Cardiac ventricle fibroblast (primary cell): ENCODE results near the gene CDIPT. TPM values are rescaled to one million over a fixed set of nuclear protein-coding genes. Genes with fewer than 3 reads are reported as not detected.

Source experiments
- total RNA-seq: library from RNA; depleted of rRNA; stranded (reverse); fragments of >200 nt; gene quantifications from 2 replicates; pipeline ENCODE4 v1.2.3, GENCODE V29; 2015

CDIPT gene
- total RNA-seq: 102 and 110 TPM in 2 replicates

DNA sequence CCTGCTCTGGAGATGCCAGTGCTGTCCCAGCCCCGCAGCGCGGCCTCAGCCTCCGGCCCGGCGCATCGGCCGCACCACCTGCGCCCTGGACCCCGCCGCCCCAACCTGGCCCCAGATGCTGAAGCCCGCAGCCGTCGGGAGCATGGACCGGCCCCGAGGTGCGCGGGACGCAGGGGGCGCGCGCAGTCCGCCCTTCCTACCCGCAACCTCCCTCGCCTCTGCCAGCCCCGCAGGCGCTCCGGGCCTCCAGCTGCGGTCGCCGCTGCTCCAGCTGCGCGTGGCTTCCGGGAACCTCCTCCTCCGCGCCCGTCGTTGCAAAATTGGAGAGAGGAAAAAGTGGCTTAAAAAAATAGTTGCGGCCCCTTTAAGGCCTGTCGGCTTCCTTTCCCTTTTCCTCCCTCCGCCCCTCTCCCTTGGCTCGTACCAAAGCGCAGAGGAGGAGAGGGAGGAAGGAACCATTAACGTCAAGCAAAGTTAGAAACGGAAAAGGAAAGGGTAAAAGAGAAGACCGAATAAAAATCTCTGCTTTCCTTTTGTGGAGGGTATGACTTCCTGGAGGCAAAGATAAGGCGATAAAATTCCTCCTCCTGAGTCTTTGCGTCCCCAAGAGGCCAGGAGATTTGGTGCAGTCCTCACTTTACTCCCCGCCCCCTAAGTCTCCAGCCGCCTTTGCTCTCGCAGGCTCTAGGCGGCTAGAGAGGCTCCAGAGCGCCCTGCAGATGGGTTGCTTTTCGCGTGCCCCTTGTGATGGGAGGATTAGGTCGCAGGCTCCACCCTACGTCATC is at the start of gene CDIPT:
Gene CDIPT, minus strand, starts transcription at position 343 of the 785 bp plus-strand sequence. CDS start 369 bp downstream, outside the sequence.

GRCh38 chr16:29900102-29900887 is 37.3 kb upstream of the CDIPT start, which contains the start of gene ASPHD1:
TSS of gene ASPHD1 (plus strand) at chr16:29900488. CDS start at chr16:29900972, 484 bp downstream.

GRCh38 chr16:29899516-29900101 is 36.6 kb upstream of the CDIPT start, which contains the start of gene SEZ6L2:
TSS of gene SEZ6L2 (minus strand) at chr16:29899550. CDS start at chr16:29899019, 531 bp downstream.

GRCh38 chr16:29820271-29820701 is 42.7 kb downstream of the CDIPT start, which contains the start of gene MVP:
TSS of gene MVP (plus strand) at chr16:29820462. CDS start at chr16:29830550, 10,088 bp downstream.

DNA sequence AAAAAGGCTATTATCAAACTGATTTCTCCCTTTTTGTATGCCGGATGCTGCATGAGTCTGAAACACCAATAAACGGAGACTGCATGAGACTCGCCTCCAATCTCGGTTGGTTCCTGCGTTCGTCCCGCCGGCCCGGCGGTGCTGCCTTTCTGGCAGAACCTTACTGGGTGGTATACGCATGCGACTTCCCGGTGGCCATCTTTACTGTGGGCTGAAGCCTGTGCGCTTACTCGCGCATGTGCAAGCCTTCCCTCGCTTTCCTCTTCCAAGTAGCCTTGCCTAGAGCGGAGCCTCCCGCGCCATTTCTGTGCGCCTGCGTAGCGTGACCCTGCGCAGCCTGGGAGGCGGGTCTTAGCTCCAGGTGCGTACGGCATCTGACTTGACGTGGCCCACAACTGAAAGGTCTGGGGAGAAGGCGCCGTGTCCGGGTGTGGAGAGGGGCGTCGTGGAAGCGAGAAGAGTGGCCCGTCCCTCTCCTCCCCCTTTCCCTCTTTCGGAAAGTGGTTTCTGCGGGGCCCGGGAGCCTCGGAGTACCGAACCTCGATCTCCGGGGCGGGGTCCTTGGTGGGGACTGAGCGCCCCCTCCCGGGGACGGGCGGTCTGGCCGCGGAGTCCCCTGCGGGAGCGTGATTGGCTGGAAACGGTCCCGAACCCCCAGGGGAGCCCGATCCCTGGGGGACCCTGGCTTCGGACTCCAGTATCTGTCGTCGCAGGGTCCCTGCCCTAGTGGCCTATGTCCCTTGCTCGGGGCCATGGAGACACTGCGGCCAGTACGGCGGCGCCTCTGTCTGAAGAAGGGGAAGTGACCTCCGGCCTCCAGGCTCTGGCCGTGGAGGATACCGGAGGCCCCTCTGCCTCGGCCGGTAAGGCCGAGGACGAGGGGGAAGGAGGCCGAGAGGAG is 47.0 kb downstream of the CDIPT start, which contains the start of gene PAGR1:
Gene PAGR1, plus strand, starts transcription at position 360 of the 901 bp plus-strand sequence. Its CDS starts 374 bp downstream, at position 734.

GRCh38 chr16:29811896-29812665 is 50.9 kb downstream of the CDIPT start, which contains the start of gene PRRT2:
TSS of gene PRRT2 (plus strand) at chr16:29812193. CDS start at chr16:29813055, 862 bp downstream.

Other genes starting within 250 kb of the CDIPT start
- gene SPN, start 200.0 kb downstream of the CDIPT start, total RNA-seq: not detected in 2 replicates
- gene QPRT, start 184.0 kb downstream of the CDIPT start, total RNA-seq: 4.1 and 6.0 TPM in 2 replicates
- gene C16orf54, start 117.2 kb downstream of the CDIPT start, total RNA-seq: not detected in 2 replicates
- gene ZG16, start 85.0 kb downstream of the CDIPT start, total RNA-seq: not detected in 2 replicates
- gene KIF22, start 72.5 kb downstream of the CDIPT start, total RNA-seq: 13.0 and 13.5 TPM in 2 replicates
- gene MAZ, start 56.7 kb downstream of the CDIPT start, total RNA-seq: 95.2 and 108 TPM in 2 replicates
- 0.78 and 1.2 TPM in 2 replicates for gene PRRT2, start 51.0 kb downstream of the CDIPT start, total RNA-seq
- gene PAGR1, start 47.1 kb downstream of the CDIPT start, total RNA-seq: 25.6 and 29.2 TPM in 2 replicates
- gene MVP, start 42.8 kb downstream of the CDIPT start, total RNA-seq: 224 and 249 TPM in 2 replicates
- gene SEZ6L2, start 36.3 kb upstream of the CDIPT start, total RNA-seq: 43.9 and 57.2 TPM in 2 replicates
- 7.2 and 11.4 TPM in 2 replicates for gene ASPHD1, start 37.3 kb upstream of the CDIPT start, total RNA-seq
- 5.7 and 9.7 TPM in 2 replicates for gene KCTD13, start 63.0 kb upstream of the CDIPT start, total RNA-seq
- gene TMEM219, start 98.9 kb upstream of the CDIPT start, total RNA-seq: 104 and 105 TPM in 2 replicates
- 32.1 and 33.8 TPM in 2 replicates for gene TAOK2, start 110.6 kb upstream of the CDIPT start, total RNA-seq
- 6.9 and 9.7 TPM in 2 replicates for gene HIRIP3, start 132.4 kb upstream of the CDIPT start, total RNA-seq
- gene INO80E, start 133.0 kb upstream of the CDIPT start, total RNA-seq: 30.0 and 58.5 TPM in 2 replicates
- not detected in 2 replicates for gene DOC2A, start 147.8 kb upstream of the CDIPT start, total RNA-seq
- not detected in 2 replicates for gene C16orf92, start 160.0 kb upstream of the CDIPT start, total RNA-seq
- not detected in 2 replicates for gene TLCD3B, start 168.0 kb upstream of the CDIPT start, total RNA-seq
- 1,739 and 1,751 TPM in 2 replicates for gene ALDOA, start 202.5 kb upstream of the CDIPT start, total RNA-seq
- gene PPP4C, start 212.8 kb upstream of the CDIPT start, total RNA-seq: 50.5 and 56.4 TPM in 2 replicates
- gene TBX6, start 228.7 kb upstream of the CDIPT start, total RNA-seq: 0.37 TPM in 1 of 2 replicates, not detected in the other
- gene YPEL3, start 233.0 kb upstream of the CDIPT start, total RNA-seq: 60.6 and 79.3 TPM in 2 replicates